HG03280 (cell line): Measurements from ENCODE around the gene TPBGL.

Source experiments
- ATAC-seq: cut with Tn5 transposase; IDR thresholded peaks from one replicate; pipeline ENCODE4 v1.9.1; 2021; ENCODE audit warnings: mild to moderate bottlenecking, moderate library complexity; ENCODE audit not compliant: unreplicated experiment

The TPBGL gene

GRCh38 chr11:75289511-75289760 is 48.9 kb downstream of the TPBGL start:
- no peak for ATAC-seq

GRCh38 chr11:75289919-75290318 is 49.3 kb downstream of the TPBGL start:
- ATAC-seq: no peak

GRCh38 chr11:75291741-75292140 is 51.2 kb downstream of the TPBGL start:
- ATAC-seq: no peak

- ATAC-seq: no peak
These were observed 52.4 kb downstream of the TPBGL start for GRCh38 chr11:75292943-75293342.
